PC-9 (cell line): Measurements from ENCODE around the gene TXNDC16.

Experiments used
- CTCF ChIP-seq: fragments of 200-600 bp; sonication (generic); conservative IDR thresholded peaks from 2 replicates; pipeline ENCODE4 v1.6.1; 2017; ENCODE audit warnings: mixed run types, antibody characterized with exemption, mild to moderate bottlenecking, moderate library complexity
- EZH2 ChIP-seq: fragments of 200-600 bp; sonication (generic); IDR thresholded peaks from 2 replicates; pipeline ENCODE4 v1.8.0; 2017; ENCODE audit warnings: antibody characterized with exemption, low read depth

GRCh38 chr14:52599974-52600373, 47.7 kb upstream of the TXNDC16 start:
- TF ChIP-seq CTCF (no peak), EZH2 (no peak)
